ENCODE data around the gene KLC3. TPM values are rescaled to one million over a fixed set of nuclear protein-coding genes. Genes with fewer than 3 reads are reported as not detected.

Gene KLC3
- total and polyA plus RNA-seq, 2 donors (not counting 1 experiment from before 2014, with no cell fraction given) = not detected

DNA sequence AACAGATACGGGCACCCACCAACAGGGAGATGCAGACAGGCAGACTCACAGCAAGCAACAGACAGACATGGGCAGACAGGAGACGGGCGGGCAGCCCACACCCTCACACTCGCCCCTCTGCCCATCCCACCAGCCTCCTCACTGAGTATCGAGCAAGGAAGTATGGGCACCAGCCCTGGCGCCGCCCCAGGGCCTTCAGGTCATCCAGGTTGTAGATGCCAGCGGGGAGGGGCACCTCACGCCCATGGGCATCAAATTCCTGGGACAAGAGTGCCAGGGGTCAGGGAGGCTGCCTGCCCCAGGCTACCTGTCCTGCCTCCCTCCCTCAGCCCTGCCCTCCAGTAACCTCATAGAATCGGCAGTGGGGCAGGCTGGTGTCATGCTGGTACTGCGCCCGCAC, 24.1 kb downstream of the KLC3 start:
- H3K4me1 ChIP-seq (ENCODE audit: control insufficient read depth in 2 of 2, insufficient read depth in 2 of 2, low read length in 2 of 2) = peaks cover under 1 to 3% of the 10 kb centered on the region in 2 donors
- intact Hi-C loops (cut with micrococcal nuclease) = no loop called here
- Mint-ChIP-seq H3K9me3 (ENCODE audit: insufficient read depth) (no peaks in the 10 kb centered on the region), H3K4me1 (peaks cover 3% of the 10 kb centered on the region), H3K27me3 (no peaks in the 10 kb centered on the region), H3K4me3 (no peak overlapping the region), H3K27ac (no peak overlapping the region)
- no peak overlapping the region for H3K4me2 ChIP-seq (replicated peaks; ENCODE audit: low read depth, low read length, poor library complexity, severe bottlenecking)
- no peak overlapping the region for H3K4me3 ChIP-seq (ENCODE audit: control extremely low read depth in 1 of 5, extremely low read depth in 1 of 5, insufficient read depth in 1 of 5, low read depth in 2 of 5, low read length in 4 of 5)
- ATAC-seq (ENCODE audit: low read depth) (no peak), DNase-seq (no peak)
- no peaks in the 10 kb centered on the region for H3K27me3 ChIP-seq (replicated peaks in 1 of 4; ENCODE audit: control extremely low read depth in 1 of 4, control insufficient read depth in 3 of 4, insufficient read depth in 4 of 4, low read length in 3 of 4)
- peaks cover 0 to 18% of the 10 kb centered on the region in 2 experiments for H3K36me3 ChIP-seq (replicated peaks in 1 of 2; ENCODE audit: control extremely low read depth in 1 of 2, control insufficient read depth in 1 of 2, extremely low read depth in 1 of 2, insufficient read depth in 2 of 2, low read length in 1 of 2)
- peaks cover under 1% of the 10 kb centered on the region for H3K79me2 ChIP-seq (ENCODE audit: control insufficient read depth, insufficient read depth, low read length)
- H3K9ac ChIP-seq (ENCODE audit: low read length) = no peak overlapping the region
- H3K9me3 ChIP-seq (ENCODE audit: control extremely low read depth in 1 of 3, control insufficient read depth in 2 of 3, insufficient read depth in 1 of 3, low read length in 2 of 3) = no peaks in the 10 kb centered on the region
- no peak overlapping the region for H2AFZ ChIP-seq (ENCODE audit: insufficient read depth, low read depth, low read length, poor library complexity, severe bottlenecking)
- WGBS (ENCODE audit: insufficient coverage) = 93% methylated on average over 11 of the region's 12 CpGs
- CTCF ChIA-PET = no interaction called here
- POLR2A ChIA-PET = no interaction called here
- TF ChIP-seq CTCF (IDR thresholded peaks at IDR 0.05) (no peak), EZH2 (IDR thresholded peaks at IDR 0.05; ENCODE audit: borderline replicate concordance, insufficient read depth, low read depth, low read length, poor library complexity, severe bottlenecking) (no peak)
- H3K27ac ChIP-seq (ENCODE audit: low read length in 2 of 2) = no peak overlapping the region
- H4K20me1 ChIP-seq (ENCODE audit: control insufficient read depth, insufficient read depth, low read length, poor library complexity, severe bottlenecking) = no peaks in the 10 kb centered on the region

DNA sequence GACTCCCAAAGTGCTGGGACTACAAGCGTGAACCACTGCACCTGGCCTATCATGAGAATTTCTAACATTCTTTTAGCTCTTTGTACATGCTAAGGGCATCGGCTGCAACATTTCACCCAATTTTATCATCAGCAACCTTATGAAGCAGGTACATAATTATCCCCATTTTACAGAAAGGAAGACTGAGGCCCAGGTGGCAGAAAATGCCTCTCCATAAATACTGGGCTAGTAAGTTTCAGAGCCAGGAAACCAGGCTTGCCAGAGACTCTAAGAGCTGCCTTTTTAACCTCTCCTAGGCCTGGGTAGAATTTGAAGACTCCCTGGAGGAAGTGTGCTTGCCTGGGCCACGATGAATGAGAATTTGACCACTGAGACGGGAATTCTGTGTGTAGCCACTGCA, 27.6 kb downstream of the KLC3 start:
- ATAC-seq (ENCODE audit: low read depth) (no peak), DNase-seq (no peak)
- TF ChIP-seq EZH2 (IDR thresholded peaks at IDR 0.05; ENCODE audit: borderline replicate concordance, insufficient read depth, low read depth, low read length, poor library complexity, severe bottlenecking) (no peak), CTCF (IDR thresholded peaks at IDR 0.05) (no peak)
- Mint-ChIP-seq H3K4me1 (peaks cover 12% of the 10 kb centered on the region), H3K4me3 (no peak overlapping the region), H3K9me3 (ENCODE audit: insufficient read depth) (no peaks in the 10 kb centered on the region), H3K27ac (no peak overlapping the region), H3K27me3 (no peaks in the 10 kb centered on the region)
- H3K79me2 ChIP-seq (ENCODE audit: control insufficient read depth, insufficient read depth, low read length) = peaks cover 7% of the 10 kb centered on the region
- H3K27ac ChIP-seq (ENCODE audit: low read length in 2 of 2) = no peak overlapping the region
- intact Hi-C loops (cut with micrococcal nuclease) = no loop called here
- no peaks in the 10 kb centered on the region for H4K20me1 ChIP-seq (ENCODE audit: control insufficient read depth, insufficient read depth, low read length, poor library complexity, severe bottlenecking)
- H3K4me2 ChIP-seq (replicated peaks; ENCODE audit: low read depth, low read length, poor library complexity, severe bottlenecking) = no peak overlapping the region
- ChIA-PET POLR2A (no interaction called here), CTCF (interaction anchor here (1.4 kb wide), 1 partner anchor 71 kb away, joined by 3 read pairs; no protein-coding TSS in a partner anchor)
- 100% methylated on average over 4 of the region's 4 CpGs for WGBS (ENCODE audit: insufficient coverage)
- H2AFZ ChIP-seq (ENCODE audit: insufficient read depth, low read depth, low read length, poor library complexity, severe bottlenecking) = no peak overlapping the region
- peaks cover 3 to 12% of the 10 kb centered on the region in 2 donors for H3K4me1 ChIP-seq (ENCODE audit: control insufficient read depth in 2 of 2, insufficient read depth in 2 of 2, low read length in 2 of 2)
- H3K9ac ChIP-seq (ENCODE audit: low read length) = no peak overlapping the region
- H3K9me3 ChIP-seq (ENCODE audit: control extremely low read depth in 1 of 3, control insufficient read depth in 2 of 3, insufficient read depth in 1 of 3, low read length in 2 of 3) = no peaks in the 10 kb centered on the region
- H3K27me3 ChIP-seq (replicated peaks in 1 of 4; ENCODE audit: control extremely low read depth in 1 of 4, control insufficient read depth in 3 of 4, insufficient read depth in 4 of 4, low read length in 3 of 4) = no peaks in the 10 kb centered on the region
- H3K4me3 ChIP-seq (ENCODE audit: control extremely low read depth in 1 of 5, extremely low read depth in 1 of 5, insufficient read depth in 1 of 5, low read depth in 2 of 5, low read length in 4 of 5) = no peak overlapping the region
- peaks cover 0 to 5% of the 10 kb centered on the region in 2 experiments for H3K36me3 ChIP-seq (replicated peaks in 1 of 2; ENCODE audit: control extremely low read depth in 1 of 2, control insufficient read depth in 1 of 2, extremely low read depth in 1 of 2, insufficient read depth in 2 of 2, low read length in 1 of 2)

All from B cell (primary cell).